ENCODE measurements around the gene FLNB. TPM values are rescaled to one million over a fixed set of nuclear protein-coding genes. Genes with fewer than 3 reads are reported as not detected.
"Not testable (repeated sequence)": the region's sequence is repeated elsewhere in the genome, so short reads cannot be mapped to it uniquely, and the experiment has no call there.

The FLNB gene
- total RNA-seq, 1 donor from 2014 or later, result 72.9 TPM

GRCh38 chr3:57985984-57986246, 22.3 kb upstream of the FLNB start:
- no peaks in the 10 kb centered on the region for H3K9me3 Mint-ChIP-seq (ENCODE audit: unreplicated experiment)
- no peak for TF ChIP-seq CTCF (IDR thresholded peaks at IDR 0.05)
- H3K4me1 Mint-ChIP-seq (ENCODE audit: unreplicated experiment), result peaks cover 32% of the 10 kb centered on the region
- no peaks in the 10 kb centered on the region for H3K36me3 Mint-ChIP-seq (ENCODE audit: unreplicated experiment)
- no peak for DNase-seq (ENCODE audit: extremely low spot score, unreplicated experiment)
- no peaks in the 10 kb centered on the region for H3K27me3 Mint-ChIP-seq (ENCODE audit: unreplicated experiment)
- no peak overlapping the region for H3K4me3 Mint-ChIP-seq (ENCODE audit: unreplicated experiment)
- no peak overlapping the region for H3K27ac Mint-ChIP-seq (ENCODE audit: unreplicated experiment)

DNA sequence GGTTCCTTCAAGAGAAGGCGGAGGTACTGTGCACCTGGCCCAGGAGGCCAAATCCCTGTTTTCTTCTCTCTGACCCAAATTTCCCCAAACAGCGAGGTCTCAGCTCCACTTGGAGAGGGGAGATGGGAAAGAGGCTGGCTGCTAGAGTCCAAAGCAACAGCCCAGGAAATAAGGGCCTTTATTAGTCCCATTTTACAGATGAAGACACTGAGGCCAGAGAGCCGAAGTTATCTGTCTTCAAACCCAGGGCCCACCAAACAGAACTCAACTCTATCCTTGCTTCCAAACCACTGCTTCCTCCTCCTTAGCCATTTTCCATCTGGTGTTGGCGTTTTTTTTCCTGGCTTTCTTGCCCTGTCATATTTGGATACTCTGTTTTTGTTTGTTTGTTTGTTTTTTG, 22.0 kb upstream of the FLNB start:
- Mint-ChIP-seq H3K4me3 (ENCODE audit: unreplicated experiment) (no peak overlapping the region), H3K27me3 (ENCODE audit: unreplicated experiment) (no peaks in the 10 kb centered on the region), H3K36me3 (ENCODE audit: unreplicated experiment) (no peaks in the 10 kb centered on the region), H3K4me1 (ENCODE audit: unreplicated experiment) (peaks cover 32% of the 10 kb centered on the region), H3K9me3 (ENCODE audit: unreplicated experiment) (no peaks in the 10 kb centered on the region), H3K27ac (ENCODE audit: unreplicated experiment) (no peak overlapping the region)
- DNase-seq (ENCODE audit: extremely low spot score, unreplicated experiment), result no peak
- no peak for TF ChIP-seq CTCF (IDR thresholded peaks at IDR 0.05)

- DNase-seq (ENCODE audit: extremely low spot score, unreplicated experiment); H3K27me3 Mint-ChIP-seq (ENCODE audit: unreplicated experiment); H3K4me3 Mint-ChIP-seq (ENCODE audit: unreplicated experiment); H3K27ac Mint-ChIP-seq (ENCODE audit: unreplicated experiment); H3K9me3 Mint-ChIP-seq (ENCODE audit: unreplicated experiment); H3K36me3 Mint-ChIP-seq (ENCODE audit: unreplicated experiment): not testable (repeated sequence)
- peaks cover 19% of the 10 kb centered on the region for H3K4me1 Mint-ChIP-seq (ENCODE audit: unreplicated experiment)
These were observed 19.0 kb upstream of the FLNB start for GRCh38 chr3:57989198-57989597.

DNA sequence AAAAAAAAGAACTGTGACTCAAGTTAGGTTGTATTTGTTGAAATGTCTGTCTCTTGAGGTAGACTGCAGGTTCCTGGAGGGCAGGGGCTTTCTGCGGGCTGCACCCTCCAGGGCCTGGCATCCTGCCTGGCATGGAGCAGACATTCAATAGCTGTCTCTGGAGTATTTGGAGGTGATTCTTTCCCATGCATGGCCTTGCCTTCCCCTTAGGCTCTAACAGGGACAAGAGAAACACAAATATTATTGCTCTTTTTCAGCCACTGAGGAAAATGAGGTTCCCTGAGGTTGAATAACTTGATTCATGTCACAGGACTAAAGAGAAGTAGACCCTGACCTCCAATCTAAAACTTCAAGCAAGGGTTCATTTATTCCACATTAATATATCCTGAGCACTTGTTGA, 18.6 kb upstream of the FLNB start:
- no peak for TF ChIP-seq CTCF (IDR thresholded peaks at IDR 0.05)
- Mint-ChIP-seq H3K4me1 (ENCODE audit: unreplicated experiment) (peaks cover 16% of the 10 kb centered on the region), H3K9me3 (ENCODE audit: unreplicated experiment) (no peaks in the 10 kb centered on the region), H3K36me3 (ENCODE audit: unreplicated experiment) (no peaks in the 10 kb centered on the region), H3K27ac (ENCODE audit: unreplicated experiment) (no peak overlapping the region), H3K27me3 (ENCODE audit: unreplicated experiment) (no peaks in the 10 kb centered on the region), H3K4me3 (ENCODE audit: unreplicated experiment) (no peak overlapping the region)
- no peak for DNase-seq (ENCODE audit: extremely low spot score, unreplicated experiment)

GRCh38 chr3:57992452-57993213, 15.6 kb upstream of the FLNB start:
- Mint-ChIP-seq H3K4me3 (ENCODE audit: unreplicated experiment) (no peak overlapping the region), H3K9me3 (ENCODE audit: unreplicated experiment) (no peaks in the 10 kb centered on the region)
- DNase-seq (ENCODE audit: extremely low spot score, unreplicated experiment), result no peak

More at GRCh38 chr3:57992452-57993213, 15.6 kb upstream of the FLNB start:
- no peak for TF ChIP-seq CTCF (IDR thresholded peaks at IDR 0.05)
- peaks cover 26% of the 10 kb centered on the region for H3K4me1 Mint-ChIP-seq (ENCODE audit: unreplicated experiment)
- H3K27ac Mint-ChIP-seq (ENCODE audit: unreplicated experiment), result no peak overlapping the region
- no peaks in the 10 kb centered on the region for H3K36me3 Mint-ChIP-seq (ENCODE audit: unreplicated experiment)
- H3K27me3 Mint-ChIP-seq (ENCODE audit: unreplicated experiment), result no peaks in the 10 kb centered on the region
